Forelimb muscle (tissue), 1 donor: ENCODE data around the gene ANKMY2. TPM values are rescaled to one million over a fixed set of nuclear protein-coding genes. Genes with fewer than 3 reads are reported as not detected.
"Not testable (repeated sequence)": the region's sequence is repeated elsewhere in the genome, so short reads cannot be mapped to it uniquely, and the experiment has no call there.

ENCODE experiments used
- DNase-seq: peaks from one replicate; pipeline ENCODE4 v3.0.0-alpha.2; 2013; ENCODE audit warnings: low read depth
- polyA plus RNA-seq: library from polyadenylated mRNA; unstranded; fragments of 120-200 nt; gene quantifications from one replicate; pipeline ENCODE4 v1.2.1, GENCODE V29; 2013; ENCODE audit not compliant: insufficient read length

The ANKMY2 gene
- polyA plus RNA-seq, 1 donor, result 25.9 TPM

DNA sequence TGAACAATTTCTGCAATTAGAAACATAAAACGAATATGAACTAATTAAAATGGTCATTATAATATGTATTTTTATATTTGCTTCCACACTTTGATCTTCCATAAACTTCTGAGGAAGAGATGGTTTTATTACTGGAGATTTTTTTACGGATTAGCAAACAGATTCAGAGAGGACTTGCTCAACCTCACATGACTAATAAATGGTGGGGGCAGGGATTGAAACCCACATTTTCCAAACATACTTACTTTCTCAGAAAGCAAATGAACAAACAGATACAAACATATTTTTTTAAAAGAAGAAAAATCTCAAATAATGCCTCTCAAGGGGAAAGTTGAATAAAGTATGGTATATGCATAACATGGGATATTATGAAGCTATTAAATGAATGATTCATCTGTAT is 18.3 kb downstream of the ANKMY2 start:
- no peak for DNase-seq

- DNase-seq, result no peak
Observed at GRCh38 chr7:16626388-16626787, 19.2 kb downstream of the ANKMY2 start.

GRCh38 chr7:16619979-16620408 is 25.6 kb downstream of the ANKMY2 start:
- no peak for DNase-seq

- no peak for DNase-seq
Observed at GRCh38 chr7:16616542-16616941, 29.0 kb downstream of the ANKMY2 start.

DNA sequence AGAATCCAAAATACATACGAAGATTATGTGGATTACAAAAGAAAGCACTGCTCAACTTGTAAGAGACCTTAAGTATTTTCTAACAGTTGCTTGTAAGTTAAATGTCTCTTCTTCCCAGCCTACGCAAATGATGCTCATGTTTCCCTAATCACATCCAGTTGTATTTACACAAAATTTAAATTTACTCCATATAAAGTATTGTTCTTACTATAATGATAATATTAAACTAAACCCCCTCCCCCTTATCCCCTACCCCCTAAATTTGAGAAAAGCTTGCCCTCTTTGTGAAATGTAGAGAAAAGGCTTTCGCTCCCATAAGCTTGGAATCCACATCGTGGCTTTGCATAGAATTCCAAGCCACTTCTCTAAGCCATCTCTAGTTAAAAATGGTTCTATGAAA is 29.4 kb downstream of the ANKMY2 start:
- no peak for DNase-seq

DNA sequence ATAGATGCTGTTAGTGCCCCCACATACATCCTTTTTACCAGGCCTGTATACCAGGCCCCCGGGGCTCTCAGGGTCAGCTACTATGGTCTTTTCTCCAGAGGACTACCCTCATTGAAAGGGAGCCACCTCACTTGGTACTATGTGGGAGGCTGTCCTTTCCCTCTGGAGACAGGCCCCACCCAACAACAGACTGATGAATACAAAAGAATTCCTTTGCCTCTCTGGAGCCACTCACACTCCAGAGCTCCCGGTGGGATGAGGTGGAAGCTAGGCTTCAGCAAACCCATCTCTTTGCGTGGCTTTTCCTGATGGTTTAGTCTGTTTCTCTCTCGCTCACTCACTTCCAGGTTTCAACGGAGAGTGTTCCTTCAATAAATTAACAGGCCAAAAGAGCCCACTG is 30.3 kb downstream of the ANKMY2 start:
- no peak for DNase-seq

DNA sequence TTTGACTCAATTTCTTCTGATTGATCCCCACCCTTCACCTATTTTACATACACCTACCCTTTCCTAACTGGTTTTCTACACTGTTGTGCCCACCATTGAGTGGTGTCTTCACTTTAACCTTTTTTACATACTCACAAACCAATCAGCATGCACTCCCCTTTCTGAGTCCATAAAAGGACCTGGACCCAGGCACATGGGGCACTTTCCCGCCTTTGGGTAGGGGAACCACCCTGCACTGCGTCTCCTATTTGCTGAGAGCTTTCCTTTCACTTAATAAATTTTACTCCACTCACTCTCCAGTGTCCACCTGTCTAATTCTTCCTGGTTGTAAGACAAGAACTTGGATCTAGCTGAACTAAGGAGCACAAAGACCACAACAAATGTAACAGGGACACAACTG is 33.8 kb downstream of the ANKMY2 start:
- DNase-seq, result no peak

- DNase-seq, result no peak
Observed at GRCh38 chr7:16609842-16610450, 35.6 kb downstream of the ANKMY2 start.

GRCh38 chr7:16606704-16607103 is 38.9 kb downstream of the ANKMY2 start:
- no peak for DNase-seq

DNA sequence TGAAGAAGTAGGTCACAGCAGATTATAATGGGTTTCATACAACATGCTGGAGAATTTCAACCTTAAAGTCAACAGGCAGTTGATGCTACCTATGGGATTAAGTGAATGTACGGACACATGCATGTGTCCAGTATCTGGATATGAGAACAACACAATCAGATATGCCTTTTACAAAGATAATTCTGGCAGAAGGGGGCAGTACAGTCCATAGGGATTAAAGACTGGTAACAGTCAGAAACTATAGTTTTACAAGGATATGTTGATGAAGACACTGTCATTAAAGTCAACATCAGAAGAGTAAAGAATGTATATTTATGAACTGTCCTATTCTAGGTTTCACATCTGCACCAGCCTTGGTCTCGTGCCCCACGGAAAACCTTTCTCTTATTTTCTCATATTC is 41.5 kb downstream of the ANKMY2 start:
- DNase-seq, result no peak

GRCh38 chr7:16603633-16604032 is 41.9 kb downstream of the ANKMY2 start:
- no peak for DNase-seq

- DNase-seq, result no peak
Observed at GRCh38 chr7:16599860-16600259, 45.7 kb downstream of the ANKMY2 start.

- DNase-seq, result no peak
Observed at GRCh38 chr7:16598015-16598414, 47.5 kb downstream of the ANKMY2 start.

DNA sequence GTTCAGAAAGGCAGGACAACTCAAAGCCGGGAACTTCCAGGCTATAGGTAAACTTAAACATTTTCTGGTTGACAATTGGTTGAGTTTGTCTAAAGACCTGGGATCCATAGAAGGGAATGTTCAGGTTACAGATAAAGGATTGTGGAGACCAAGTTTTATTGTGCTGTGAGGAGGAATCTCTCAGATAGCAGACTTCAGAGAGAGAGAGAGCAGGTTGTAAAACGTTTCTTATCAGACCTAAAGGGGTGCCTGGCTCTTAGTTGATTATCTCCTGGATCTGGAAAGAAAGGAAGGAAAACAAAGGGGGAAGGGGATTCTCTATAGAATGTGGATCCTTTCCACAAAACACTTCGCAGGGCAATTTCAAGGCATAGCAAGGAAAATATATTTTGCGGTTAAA is 50.0 kb downstream of the ANKMY2 start:
- DNase-seq, result not testable (repeated sequence)

DNA sequence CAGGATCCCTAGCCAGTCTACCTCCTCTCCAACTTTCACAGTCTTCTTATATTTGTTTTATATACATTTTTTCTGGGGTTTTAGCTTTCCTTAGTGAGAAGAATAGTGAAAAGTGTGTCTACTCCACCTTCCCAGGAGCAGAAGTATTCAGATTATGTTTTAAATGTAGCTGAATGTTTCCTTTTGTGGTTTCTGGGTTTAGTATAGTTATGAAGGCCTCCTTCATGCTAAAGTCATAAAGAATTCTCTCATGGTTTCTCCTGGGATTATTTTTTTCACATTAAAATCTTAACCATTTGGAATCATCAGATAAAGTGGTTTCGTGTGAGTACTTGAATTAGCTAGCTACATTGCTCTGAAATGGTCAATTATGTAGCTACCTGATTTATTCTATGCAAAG is 50.9 kb downstream of the ANKMY2 start:
- no peak for DNase-seq

DNA sequence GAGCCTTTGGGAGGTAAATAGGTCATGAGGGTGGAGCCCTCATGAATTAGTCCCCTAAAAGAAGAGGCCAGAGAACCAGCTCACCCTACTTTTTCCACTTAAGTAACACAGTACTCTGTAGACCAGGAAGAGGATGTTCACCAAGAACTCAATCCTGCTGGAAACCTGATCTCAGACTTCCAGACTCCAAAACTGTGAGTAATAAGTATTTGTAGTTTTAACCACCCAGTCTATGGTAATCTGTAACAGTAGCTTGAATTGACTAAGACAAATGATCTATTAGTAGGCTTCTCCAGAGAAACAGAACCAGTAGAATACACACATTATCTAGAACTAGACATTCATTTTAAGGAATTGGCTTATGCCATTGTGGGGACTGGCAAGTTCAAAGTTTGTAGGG is 51.5 kb downstream of the ANKMY2 start:
- DNase-seq, result no peak

GRCh38 chr7:16592395-16592794 is 53.2 kb downstream of the ANKMY2 start:
- no peak for DNase-seq

DNA sequence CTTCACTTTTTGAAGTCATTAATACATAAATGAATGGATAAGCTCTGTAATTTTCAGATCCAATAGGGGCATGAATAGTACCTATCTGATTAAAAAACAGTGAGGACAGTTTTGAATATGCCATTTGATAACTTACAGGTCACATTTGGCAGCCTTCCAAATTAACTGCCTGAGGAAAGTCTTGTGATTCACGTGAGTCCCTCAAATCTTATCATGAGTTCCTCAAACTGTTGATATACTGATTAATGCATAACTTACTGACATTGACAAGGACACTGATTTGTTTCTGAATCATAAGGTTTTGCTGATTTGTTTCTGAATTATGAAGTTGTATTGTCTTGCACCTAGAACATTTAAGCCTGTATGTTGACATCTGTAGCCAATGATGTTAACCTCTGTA is 55.1 kb downstream of the ANKMY2 start:
- DNase-seq, result no peak

- no peak for DNase-seq
Observed at GRCh38 chr7:16589881-16590280, 55.7 kb downstream of the ANKMY2 start.

DNA sequence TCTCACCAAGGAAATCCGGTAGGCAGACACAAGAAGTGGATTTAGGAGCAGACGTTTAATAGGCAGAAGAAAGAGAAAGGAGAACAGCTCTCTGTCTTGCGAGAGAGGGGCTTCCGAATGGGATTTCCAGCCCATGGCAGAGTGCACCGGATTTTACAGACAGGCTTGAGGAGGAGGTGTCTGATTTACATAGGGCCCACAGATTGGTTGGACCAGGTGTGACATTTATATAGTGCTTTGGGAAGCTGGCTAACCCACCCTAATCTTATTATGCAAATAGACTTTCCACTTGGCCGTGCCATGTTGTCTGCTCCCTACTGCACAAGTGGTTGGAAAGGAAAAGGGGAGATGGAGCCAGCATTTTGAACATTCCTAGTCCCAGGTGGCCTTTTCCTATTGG is 57.8 kb downstream of the ANKMY2 start:
- no peak for DNase-seq

GRCh38 chr7:16587129-16587528 is 58.4 kb downstream of the ANKMY2 start:
- no peak for DNase-seq

GRCh38 chr7:16586081-16586874 is 59.3 kb downstream of the ANKMY2 start:
- DNase-seq, result no peak

DNA sequence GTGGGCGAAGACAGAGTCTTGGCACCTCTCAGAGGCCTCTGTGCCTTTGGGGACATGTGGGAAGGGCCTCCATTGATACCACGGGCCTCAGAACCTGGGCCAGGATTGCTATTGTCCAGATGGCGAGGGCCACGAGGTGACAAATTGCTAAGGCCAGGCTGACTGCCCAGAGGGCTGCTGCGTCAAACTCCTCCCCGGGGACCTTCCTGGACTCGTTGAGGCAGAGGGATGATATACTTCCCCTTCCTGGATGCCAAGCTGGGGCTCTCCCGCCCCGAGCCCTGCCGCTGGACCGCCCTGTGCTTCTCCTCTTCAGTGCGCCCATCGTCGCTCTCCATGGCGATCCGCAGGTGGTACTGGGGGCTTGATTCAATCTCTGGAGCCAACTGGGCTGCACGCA is 60.0 kb downstream of the ANKMY2 start:
- DNase-seq, result no peak

DNA sequence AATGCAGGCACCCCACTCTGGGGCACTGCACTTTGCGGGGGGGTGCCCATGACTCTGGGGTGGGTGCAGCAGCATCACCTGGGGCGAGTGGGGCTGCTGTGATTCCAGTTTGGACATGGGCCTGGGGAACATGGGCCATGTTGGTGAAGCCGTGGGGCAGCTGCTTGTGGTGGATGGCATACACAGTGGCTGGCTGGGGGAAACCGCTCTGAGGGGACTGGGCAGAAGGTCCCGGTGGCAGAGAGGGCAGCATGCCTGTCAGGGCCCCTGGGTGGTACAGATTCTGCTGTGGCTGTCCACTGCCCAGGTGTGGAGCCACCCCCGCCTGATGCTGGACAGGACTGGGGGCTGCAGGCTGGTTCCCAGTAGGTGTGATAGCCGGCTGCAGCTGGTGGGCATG is 61.7 kb downstream of the ANKMY2 start:
- DNase-seq, result no peak
